PC-9 (cell line): Measurements from ENCODE around the gene SIGLEC9. TPM values are rescaled to one million over a fixed set of nuclear protein-coding genes. Genes with fewer than 3 reads are reported as not detected.

Experiments used
- BruUV-seq: library from RNA; stranded (reverse); fragments of 400-500 nt; replicated peaks from 2 replicates; lab custom pipeline; 2021; lab: Mats Ljungman, UMichigan
- CTCF ChIA-PET: fragments of 300-600 bp; sonication (Branson Sonifier 250); formaldehyde crosslinking; loops from one replicate; lab custom pipeline; 2022; ENCODE audit warnings: antibody characterized with exemption; lab: Charles Lee
- POLR2A ChIA-PET: fragments of 300-600 bp; sonication (Branson Sonifier 250); formaldehyde crosslinking; loops from one replicate; lab custom pipeline; 2022; ENCODE audit warnings: antibody characterized with exemption; ENCODE audit not compliant: unreplicated experiment; lab: Charles Lee
- DNase-seq, 2 experiments: peaks; one replicate each; pipeline versions ENCODE4 v3.0.0 to v3.0.0-alpha.2; 2015 to 2022; ENCODE audit warnings: mixed read lengths in 1 of 2
- H2AFZ ChIP-seq: fragments of 200-600 bp; sonication (generic); 2 replicates; pipeline ENCODE4 v1.8.1; 2017; ENCODE audit warnings: antibody characterized with exemption
- H3F3A ChIP-seq: fragments of 200-600 bp; sonication (generic); 2 replicates; pipeline ENCODE4 v1.8.1; 2017; ENCODE audit warnings: antibody characterized with exemption, mild to moderate bottlenecking, low read depth; ENCODE audit not compliant: insufficient read depth
- H3K27ac ChIP-seq: fragments of 200-600 bp; sonication (generic); 2 replicates; pipeline ENCODE4 v1.6.1; 2016; ENCODE audit warnings: mixed run types
- H3K27me3 ChIP-seq: fragments of 200-600 bp; sonication (generic); 2 replicates; pipeline ENCODE4 v1.6.1; 2016; ENCODE audit warnings: low read depth, mixed run types; ENCODE audit not compliant: insufficient read depth
- H3K36me3 ChIP-seq: fragments of 200-600 bp; sonication (generic); 2 replicates; pipeline ENCODE4 v1.6.1; 2016; ENCODE audit warnings: low read depth, mixed run types
- H3K4me1 ChIP-seq: fragments of 200-600 bp; sonication (generic); replicated peaks from 2 replicates; pipeline ENCODE4 v1.6.1; 2016; ENCODE audit warnings: mixed run types; ENCODE audit not compliant: insufficient read depth
- H3K4me2 ChIP-seq: fragments of 200-600 bp; sonication (generic); 2 replicates; pipeline ENCODE4 v1.6.1; 2017; ENCODE audit warnings: mixed run types
- H3K4me3 ChIP-seq: fragments of 200-600 bp; sonication (generic); 2 replicates; pipeline ENCODE4 v1.6.1; 2016; ENCODE audit warnings: mixed run types
- H3K79me2 ChIP-seq: fragments of 200-600 bp; sonication (generic); 2 replicates; pipeline ENCODE4 v1.6.1; 2017; ENCODE audit warnings: low read depth, mixed run types
- H3K9me2 ChIP-seq: fragments of 200-600 bp; sonication (generic); 2 replicates; pipeline ENCODE4 v1.8.1; 2017; ENCODE audit warnings: mild to moderate bottlenecking; ENCODE audit not compliant: insufficient read depth
- H3K9me3 ChIP-seq: fragments of 200-600 bp; sonication (generic); 2 replicates; pipeline ENCODE4 v1.8.1; 2016; ENCODE audit warnings: low read depth; ENCODE audit not compliant: insufficient read depth
- H4K20me1 ChIP-seq: fragments of 200-600 bp; sonication (generic); 2 replicates; pipeline ENCODE4 v1.8.1; 2017; ENCODE audit not compliant: insufficient read depth
- EZH2 ChIP-seq: fragments of 200-600 bp; sonication (generic); IDR thresholded peaks from 2 replicates; pipeline ENCODE4 v1.8.0; 2017; ENCODE audit warnings: antibody characterized with exemption, low read depth
- intact Hi-C: fragments of 100-400 bp; cut with micrococcal nuclease; formaldehyde crosslinking; loops from one replicate; pipeline ENCODE4 v1.10.0; 2022; ENCODE audit not compliant: unreplicated experiment
- total RNA-seq: library from RNA; stranded (reverse); gene quantifications from 2 replicates; pipeline ENCODE4 v1.2.3, GENCODE V29; 2021
- TF ChIP-seq, protein P1 (sequence below): fragments of 200-600 bp; sonication (generic); conservative IDR thresholded peaks from 2 replicates; pipeline ENCODE4 v1.6.1; 2017; ENCODE audit warnings: mixed run types, antibody characterized with exemption, mild to moderate bottlenecking, moderate library complexity

The SIGLEC9 gene
- total RNA-seq, 1 experiment from 2014 or later, result not detected

DNA sequence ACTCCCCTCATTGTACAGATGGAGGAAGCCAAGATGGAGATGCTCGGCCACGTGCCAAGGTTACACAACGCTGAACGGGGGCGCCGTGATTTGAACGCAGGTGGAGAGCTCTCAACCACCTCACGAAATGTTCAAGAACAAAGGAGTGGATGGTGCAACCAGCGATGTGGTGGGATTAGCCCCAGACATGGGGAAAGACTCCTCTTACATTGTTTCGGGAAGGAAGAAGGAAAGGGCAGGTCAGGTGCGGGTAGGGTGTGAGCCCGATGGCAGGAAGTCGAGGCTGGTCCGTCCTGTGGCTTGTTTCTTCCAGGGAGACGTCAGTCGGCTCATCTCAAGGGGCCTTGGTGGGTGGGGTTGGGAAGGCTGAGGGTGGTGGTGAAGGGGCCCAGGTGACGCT is 34.9 kb upstream of the SIGLEC9 start:
- no TSS peak for BruUV-seq
- H3K4me3 ChIP-seq, result no peak overlapping the region
- ChIA-PET CTCF (no interaction called here), POLR2A (no interaction called here)
- H3K9me2 ChIP-seq, result no peaks in the 10 kb centered on the region
- peaks cover 10% of the 10 kb centered on the region for H4K20me1 ChIP-seq
- no peak overlapping the region for H3K27ac ChIP-seq
- no peaks in the 10 kb centered on the region for H3K9me3 ChIP-seq
- no peak overlapping the region for H3K4me2 ChIP-seq
- no peak for DNase-seq
- intact Hi-C loops, result no loop called here
- H3K79me2 ChIP-seq, result no peaks in the 10 kb centered on the region
- H3K4me1 ChIP-seq, result 0 out of 2 replicates have a peak, but pooled peaks cover 7% of the 10 kb centered on the region
- no peaks in the 10 kb centered on the region for H3K27me3 ChIP-seq
- no peaks in the 10 kb centered on the region for H3K36me3 ChIP-seq
- H3F3A ChIP-seq, result peaks cover 14% of the 10 kb centered on the region
- no peak overlapping the region for H2AFZ ChIP-seq
- no peak for TF ChIP-seq EZH2
- TF ChIP-seq, protein P1, sequence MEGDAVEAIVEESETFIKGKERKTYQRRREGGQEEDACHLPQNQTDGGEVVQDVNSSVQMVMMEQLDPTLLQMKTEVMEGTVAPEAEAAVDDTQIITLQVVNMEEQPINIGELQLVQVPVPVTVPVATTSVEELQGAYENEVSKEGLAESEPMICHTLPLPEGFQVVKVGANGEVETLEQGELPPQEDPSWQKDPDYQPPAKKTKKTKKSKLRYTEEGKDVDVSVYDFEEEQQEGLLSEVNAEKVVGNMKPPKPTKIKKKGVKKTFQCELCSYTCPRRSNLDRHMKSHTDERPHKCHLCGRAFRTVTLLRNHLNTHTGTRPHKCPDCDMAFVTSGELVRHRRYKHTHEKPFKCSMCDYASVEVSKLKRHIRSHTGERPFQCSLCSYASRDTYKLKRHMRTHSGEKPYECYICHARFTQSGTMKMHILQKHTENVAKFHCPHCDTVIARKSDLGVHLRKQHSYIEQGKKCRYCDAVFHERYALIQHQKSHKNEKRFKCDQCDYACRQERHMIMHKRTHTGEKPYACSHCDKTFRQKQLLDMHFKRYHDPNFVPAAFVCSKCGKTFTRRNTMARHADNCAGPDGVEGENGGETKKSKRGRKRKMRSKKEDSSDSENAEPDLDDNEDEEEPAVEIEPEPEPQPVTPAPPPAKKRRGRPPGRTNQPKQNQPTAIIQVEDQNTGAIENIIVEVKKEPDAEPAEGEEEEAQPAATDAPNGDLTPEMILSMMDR, result no peak

DNA sequence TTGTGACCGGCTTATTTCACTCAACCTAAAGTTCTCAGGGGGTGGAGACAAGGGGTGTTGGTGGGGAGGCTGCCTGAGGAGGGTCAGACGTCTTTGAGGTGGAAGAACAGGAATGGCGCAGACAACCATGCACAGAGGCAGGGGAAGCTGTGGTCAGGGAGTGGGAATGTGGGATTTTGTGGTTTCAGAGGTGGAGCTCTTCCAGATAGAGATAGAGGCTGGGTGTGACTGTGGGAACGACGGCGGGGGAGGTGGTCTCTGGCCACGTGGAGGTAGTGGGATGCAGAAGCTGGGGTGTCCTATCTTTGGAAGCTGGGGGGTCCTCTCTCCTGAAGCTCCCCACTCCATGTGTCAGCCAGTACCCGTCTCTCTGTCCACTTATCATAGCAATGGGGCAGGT is 34.2 kb upstream of the SIGLEC9 start:
- Histone ChIP-seq H3K4me2 (no peak overlapping the region), H3K4me1 (0 out of 2 replicates have a peak, but pooled peaks cover 7% of the 10 kb centered on the region), H3K79me2 (no peaks in the 10 kb centered on the region), H3K27ac (no peak overlapping the region), H3K36me3 (no peaks in the 10 kb centered on the region), H3K4me3 (no peak overlapping the region), H3F3A (peaks cover 14% of the 10 kb centered on the region), H3K9me2 (no peaks in the 10 kb centered on the region), H4K20me1 (peaks cover 16% of the 10 kb centered on the region), H2AFZ (no peak overlapping the region), H3K9me3 (no peaks in the 10 kb centered on the region), H3K27me3 (no peaks in the 10 kb centered on the region)
- BruUV-seq, result no TSS peak
- TF ChIP-seq EZH2, result no peak
- DNase-seq, result peak in 1 of 2 experiments; percentile 43
- ChIA-PET POLR2A (interaction anchor here (0.7 kb wide), 1 partner anchor 44 kb away, joined by 3 read pairs; no protein-coding TSS in a partner anchor), CTCF (no interaction called here)
- intact Hi-C loops, result no loop called here

DNA sequence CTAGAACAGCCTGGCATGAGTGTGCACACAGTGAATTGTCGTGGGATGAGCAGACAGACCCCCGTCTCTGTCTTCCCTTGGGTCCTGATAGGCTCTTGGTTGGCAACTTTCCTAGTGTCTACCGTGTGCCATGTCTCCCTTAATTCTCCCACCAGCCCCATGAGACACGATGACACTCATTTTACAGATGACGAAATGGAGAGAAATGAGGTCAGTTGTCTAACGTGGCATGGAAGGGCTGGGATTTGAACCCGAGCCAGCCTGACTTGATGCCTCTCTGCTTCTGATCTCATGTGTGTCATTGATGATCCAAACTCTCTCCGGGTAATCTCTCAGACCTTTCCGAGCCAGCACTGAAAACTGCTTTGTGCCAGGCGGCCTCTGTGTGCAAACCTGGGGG is 33.6 kb upstream of the SIGLEC9 start:
- Histone ChIP-seq H3K4me3 (no peak overlapping the region), H3F3A (peaks cover 18% of the 10 kb centered on the region), H3K4me2 (no peak overlapping the region), H4K20me1 (peaks cover 16% of the 10 kb centered on the region), H3K27me3 (no peaks in the 10 kb centered on the region), H3K27ac (no peak overlapping the region), H3K79me2 (no peaks in the 10 kb centered on the region), H3K9me3 (no peaks in the 10 kb centered on the region), H3K4me1 (0 out of 2 replicates have a peak, but pooled peaks cover 7% of the 10 kb centered on the region), H3K9me2 (no peaks in the 10 kb centered on the region), H3K36me3 (no peaks in the 10 kb centered on the region), H2AFZ (no peak overlapping the region)
- BruUV-seq, result no TSS peak
- DNase-seq, result no peak
- ChIA-PET POLR2A (no interaction called here), CTCF (no interaction called here)
- intact Hi-C loops, result no loop called here
- no peak for TF ChIP-seq EZH2
- TF ChIP-seq, protein P1, result no peak
